B cell (primary cell): ENCODE results near the gene HOXA11. TPM values are rescaled to one million over a fixed set of nuclear protein-coding genes. Genes with fewer than 3 reads are reported as not detected.

ENCODE experiments used
- ATAC-seq: fragments of 200-7000 bp; cut with Tn5 transposase; one replicate; pipeline ENCODE4 v1.10.0; 2021; ENCODE audit warnings: low read depth, mild to moderate bottlenecking, moderate number of reproducible peaks, moderate library complexity
- CTCF ChIA-PET: fragments of 350-600 bp; sonication (Branson Sonifier 250); formaldehyde crosslinking; loops from one replicate; lab custom pipeline; 2021; ENCODE audit warnings: antibody characterized with exemption, inconsistent platforms; lab: Charles Lee
- POLR2A ChIA-PET: fragments of 350-600 bp; sonication (Branson Sonifier 250); formaldehyde crosslinking; loops from one replicate; lab custom pipeline; 2021; ENCODE audit warnings: antibody characterized with exemption; lab: Charles Lee
- DNase-seq: peaks from one replicate; pipeline ENCODE4 v3.0.0; 2013
- H2AFZ ChIP-seq: 2 replicates; pipeline ENCODE4 v1.6.1; 2012; ENCODE audit warnings: mild to moderate bottlenecking, low read depth, low read length; ENCODE audit not compliant: insufficient read depth, poor library complexity, severe bottlenecking
- H3K27ac ChIP-seq, 2 donors: 1 replicate in 1 of 2; 2 replicates in 1 of 2; pipeline ENCODE4 v1.5.1; 2012 to 2013; ENCODE audit warnings: low read length in 2 of 2, mild to moderate bottlenecking in 2 of 2, moderate library complexity in 1 of 2
- H3K27me3 ChIP-seq, 4 experiments: fragments of 200-600 bp in 1 of 4; sonication (generic) in 1 of 4; replicated peaks in 1 of 4; 1 replicate in 2 of 4; 2 replicates in 2 of 4; pipeline versions ENCODE4 v1.6.1 to v1.7.0; 2013 to 2016; ENCODE audit warnings: low read length in 3 of 4, mild to moderate bottlenecking in 2 of 4, mixed read lengths in 1 of 4, moderate library complexity in 1 of 4; ENCODE audit not compliant: insufficient read depth in 4 of 4, control insufficient read depth in 3 of 4; ENCODE audit errors: control extremely low read depth in 1 of 4
- H3K36me3 ChIP-seq, 2 experiments: replicated peaks in 1 of 2; 1 replicate in 1 of 2; 2 replicates in 1 of 2; pipeline versions ENCODE4 v1.6.1 to v1.7.1; 2013; ENCODE audit warnings: low read length in 1 of 2; ENCODE audit not compliant: insufficient read depth in 2 of 2, control insufficient read depth in 1 of 2; ENCODE audit errors: control extremely low read depth in 1 of 2, extremely low read depth in 1 of 2
- H3K4me1 ChIP-seq, 2 donors: fragments of 200-600 bp in 1 of 2; sonication (generic) in 1 of 2; 1 replicate in 1 of 2; 2 replicates in 1 of 2; pipeline versions ENCODE4 v1.5.1 to v1.6.1; 2013 to 2017; ENCODE audit warnings: low read length in 2 of 2; ENCODE audit not compliant: control insufficient read depth in 2 of 2, insufficient read depth in 2 of 2
- H3K4me2 ChIP-seq: replicated peaks from 2 replicates; pipeline ENCODE3; 2012; ENCODE audit warnings: mild to moderate bottlenecking, low read depth, low read length; ENCODE audit not compliant: poor library complexity, severe bottlenecking
- H3K4me3 ChIP-seq, 5 experiments: fragments of 200-600 bp in 1 of 5; sonication (generic) in 1 of 5; 1 replicate in 3 of 5; 2 replicates in 2 of 5; pipeline versions ENCODE4 v1.5.1 to v1.7.0; 2011 to 2016; ENCODE audit warnings: low read length in 4 of 5, mild to moderate bottlenecking in 4 of 5, low read depth in 2 of 5, control low read depth in 1 of 5, moderate library complexity in 1 of 5; ENCODE audit not compliant: insufficient read depth in 1 of 5; ENCODE audit errors: control extremely low read depth in 1 of 5, extremely low read depth in 1 of 5
- H3K79me2 ChIP-seq: fragments of 200-600 bp; sonication (generic); one replicate; pipeline ENCODE4 v1.6.0; 2016; ENCODE audit warnings: low read length; ENCODE audit not compliant: control insufficient read depth, insufficient read depth
- H3K9ac ChIP-seq: fragments of 200-600 bp; sonication (generic); 2 replicates; pipeline ENCODE4 v1.6.1; 2017; ENCODE audit warnings: mild to moderate bottlenecking, low read length, moderate library complexity
- H3K9me3 ChIP-seq, 3 donors: one replicate each; pipeline versions ENCODE4 v1.6.1 to v1.7.1; 2013; ENCODE audit warnings: low read length in 2 of 3; ENCODE audit not compliant: control insufficient read depth in 2 of 3, insufficient read depth in 1 of 3; ENCODE audit errors: control extremely low read depth in 1 of 3
- H4K20me1 ChIP-seq: 2 replicates; pipeline ENCODE4 v1.6.0; 2012; ENCODE audit warnings: mild to moderate bottlenecking, low read length; ENCODE audit not compliant: insufficient read depth, control insufficient read depth, poor library complexity, severe bottlenecking
- H3K27ac Mint-ChIP-seq: one replicate; pipeline ENCODE4 v1.8.0; 2021; ENCODE audit warnings: mixed read lengths
- H3K27me3 Mint-ChIP-seq: one replicate; pipeline ENCODE4 v1.8.0; 2021; ENCODE audit warnings: mixed read lengths
- H3K4me1 Mint-ChIP-seq: one replicate; pipeline ENCODE4 v1.8.0; 2021; ENCODE audit warnings: mixed read lengths
- H3K4me3 Mint-ChIP-seq: one replicate; pipeline ENCODE4 v1.8.0; 2021; ENCODE audit warnings: mixed read lengths
- H3K9me3 Mint-ChIP-seq: one replicate; pipeline ENCODE4 v1.8.0; 2022; ENCODE audit warnings: mixed read lengths; ENCODE audit not compliant: insufficient read depth
- EZH2 ChIP-seq: IDR thresholded peaks from 2 replicates; pipeline ENCODE4 v1.6.1; 2012; ENCODE audit warnings: borderline replicate concordance, low read depth, mild to moderate bottlenecking, moderate library complexity, low read length; ENCODE audit not compliant: insufficient read depth, poor library complexity, severe bottlenecking
- WGBS: methylation state at CpG from one replicate; pipeline ENCODE4 v1.1.5; 2013; ENCODE audit warnings: missing lambda C conversion rate; ENCODE audit not compliant: insufficient coverage; 5-methylcytosine and 5-hydroxymethylcytosine counted together
- intact Hi-C: fragments of 100-400 bp; cut with micrococcal nuclease; formaldehyde crosslinking; loops from one replicate; pipeline ENCODE4 v1.10.0; 2022
- polyA plus RNA-seq: library from polyadenylated mRNA; depleted of rRNA; stranded (reverse); fragments of >200 nt; gene quantifications from 2 replicates; pipeline ENCODE4 v1.2.3, GENCODE V29; 2012
- total RNA-seq, 2 donors: library from RNA; stranded (reverse); fragments of 120-200 nt in 1 of 2; gene quantifications; 1 replicate in 1 of 2; 2 replicates in 1 of 2; pipeline versions ENCODE4 v1.2.3 to v1.2.4, GENCODE V29; 2013 to 2022
- TF ChIP-seq, protein P1 (sequence below): fragments of 200-600 bp; IDR thresholded peaks from one replicate; pipeline ENCODE4 v1.8.0; 2022; ENCODE audit warnings: antibody characterized with exemption, mild to moderate bottlenecking

Gene HOXA11
- total and polyA plus RNA-seq, 2 donors (not counting 1 experiment from before 2014, with no cell fraction given) = not detected

DNA sequence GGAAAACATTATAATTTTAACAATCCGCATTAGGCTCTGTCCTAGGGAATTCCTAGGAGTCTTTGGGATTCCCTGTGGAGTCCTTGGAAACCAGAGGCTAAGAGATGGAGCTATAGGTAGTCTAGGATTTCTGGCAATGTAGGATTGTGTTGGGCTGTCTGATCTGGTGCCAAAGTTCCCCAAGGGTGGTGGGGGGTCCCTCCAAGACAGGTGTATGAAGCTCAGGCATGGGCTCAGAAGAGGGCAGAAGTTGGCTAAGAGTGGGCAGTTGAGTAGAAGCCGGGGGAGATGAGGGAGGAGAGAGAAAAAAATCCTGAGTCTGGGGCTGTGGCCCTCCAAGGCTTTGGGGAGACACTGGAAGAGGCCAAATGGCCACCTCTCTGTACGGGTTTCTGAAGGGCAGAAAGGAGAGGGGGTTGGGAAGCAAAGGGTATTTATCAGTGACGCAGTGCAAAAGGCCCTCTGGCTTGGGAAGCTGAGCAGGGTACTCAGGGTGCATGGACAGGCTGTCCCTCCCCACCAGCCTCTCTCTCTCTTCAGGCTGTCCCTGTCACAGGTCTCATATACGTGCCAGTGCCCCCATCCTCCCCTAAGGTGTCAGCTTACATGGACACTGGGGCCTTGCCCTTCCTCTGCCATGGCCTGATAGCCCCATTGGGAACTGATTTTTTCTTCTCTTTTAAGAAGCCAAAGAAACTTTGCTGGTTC is 38.4 kb downstream of the HOXA11 start:
- Histone ChIP-seq H3K9ac (no peak overlapping the region), H3K9me3 (peaks cover 0 to 73% (median 0%) of the 10 kb centered on the region in 3 donors), H3K27ac (no peak overlapping the region), H3K36me3 (no peaks in the 10 kb centered on the region), H3K4me2 (peak overlapping the region; percentile 69), H3K4me1 (peaks cover 38 to 40% of the 10 kb centered on the region in 2 donors), H2AFZ (no peak overlapping the region), H4K20me1 (no peaks in the 10 kb centered on the region), H3K79me2 (no peaks in the 10 kb centered on the region), H3K27me3 (peaks cover 0 to 89% (median 57%) of the 10 kb centered on the region in 4 experiments), H3K4me3 (no peak overlapping the region)
- CTCF ChIA-PET = interaction anchor here (6.9 kb wide), 1 partner anchor 16 kb away, joined by 52 read pairs; no protein-coding TSS in a partner anchor
- Mint-ChIP-seq H3K27ac (no peak overlapping the region), H3K4me1 (peaks cover 31% of the 10 kb centered on the region), H3K27me3 (peaks cover 61% of the 10 kb centered on the region), H3K4me3 (peak overlapping the region; percentile 80), H3K9me3 (no peaks in the 10 kb centered on the region)
- DNase-seq (peak; percentile 3), ATAC-seq (no peak)
- TF ChIP-seq EZH2 = no peak
- TF ChIP-seq, protein P1, sequence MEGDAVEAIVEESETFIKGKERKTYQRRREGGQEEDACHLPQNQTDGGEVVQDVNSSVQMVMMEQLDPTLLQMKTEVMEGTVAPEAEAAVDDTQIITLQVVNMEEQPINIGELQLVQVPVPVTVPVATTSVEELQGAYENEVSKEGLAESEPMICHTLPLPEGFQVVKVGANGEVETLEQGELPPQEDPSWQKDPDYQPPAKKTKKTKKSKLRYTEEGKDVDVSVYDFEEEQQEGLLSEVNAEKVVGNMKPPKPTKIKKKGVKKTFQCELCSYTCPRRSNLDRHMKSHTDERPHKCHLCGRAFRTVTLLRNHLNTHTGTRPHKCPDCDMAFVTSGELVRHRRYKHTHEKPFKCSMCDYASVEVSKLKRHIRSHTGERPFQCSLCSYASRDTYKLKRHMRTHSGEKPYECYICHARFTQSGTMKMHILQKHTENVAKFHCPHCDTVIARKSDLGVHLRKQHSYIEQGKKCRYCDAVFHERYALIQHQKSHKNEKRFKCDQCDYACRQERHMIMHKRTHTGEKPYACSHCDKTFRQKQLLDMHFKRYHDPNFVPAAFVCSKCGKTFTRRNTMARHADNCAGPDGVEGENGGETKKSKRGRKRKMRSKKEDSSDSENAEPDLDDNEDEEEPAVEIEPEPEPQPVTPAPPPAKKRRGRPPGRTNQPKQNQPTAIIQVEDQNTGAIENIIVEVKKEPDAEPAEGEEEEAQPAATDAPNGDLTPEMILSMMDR = no peak
- intact Hi-C loops = no loop called here
- POLR2A ChIA-PET = no interaction called here
- 91% methylated on average over 3 of the region's 5 CpGs for WGBS

DNA sequence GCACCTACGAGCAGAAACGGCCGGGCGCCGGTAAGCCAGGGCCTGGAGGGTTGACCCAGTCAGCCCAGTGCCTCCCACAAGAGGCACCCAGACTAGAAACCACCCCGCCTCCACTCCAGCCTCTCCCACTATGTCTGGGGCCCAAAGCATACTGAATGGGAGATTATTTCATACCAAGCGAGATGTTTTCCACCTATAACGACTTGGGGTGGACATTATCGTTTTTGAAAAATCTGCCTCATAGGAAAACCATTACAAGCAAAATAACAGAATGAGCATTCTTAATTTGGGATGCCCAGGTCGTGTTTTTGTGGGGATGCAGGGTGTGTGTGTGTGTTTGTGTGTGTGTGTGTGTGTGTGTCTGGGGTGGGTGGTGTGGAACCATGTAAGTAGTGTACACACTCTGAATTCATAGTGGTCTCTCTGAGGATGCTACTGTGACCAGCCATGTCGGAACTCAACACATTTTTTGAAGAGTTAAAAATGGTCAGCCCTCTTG is 39.1 kb downstream of the HOXA11 start:
- no peaks in the 10 kb centered on the region for H3K9me3 Mint-ChIP-seq
- ATAC-seq (no peak), DNase-seq (no peak)
- Histone ChIP-seq H3K36me3 (no peaks in the 10 kb centered on the region), H3K4me3 (no peak overlapping the region), H3K4me1 (peaks cover 31 to 33% of the 10 kb centered on the region in 2 donors), H4K20me1 (no peaks in the 10 kb centered on the region), H3K27me3 (peaks cover 0 to 82% (median 50%) of the 10 kb centered on the region in 4 experiments), H3K79me2 (no peaks in the 10 kb centered on the region), H3K27ac (no peak overlapping the region), H3K9me3 (peaks cover 0 to 66% (median 0%) of the 10 kb centered on the region in 3 donors), H3K9ac (no peak overlapping the region), H2AFZ (no peak overlapping the region), H3K4me2 (no peak overlapping the region)
- intact Hi-C loops = no loop called here
- POLR2A ChIA-PET = no interaction called here
- H3K4me3 Mint-ChIP-seq = no peak overlapping the region
- 100% methylated on average over 5 of the region's 11 CpGs for WGBS
- no peak overlapping the region for H3K27ac Mint-ChIP-seq
- CTCF ChIA-PET = interaction anchor here (0.8 kb wide), 1 partner anchor 17 kb away, joined by 3 read pairs; no protein-coding TSS in a partner anchor
- H3K27me3 Mint-ChIP-seq = peaks cover 60% of the 10 kb centered on the region
- H3K4me1 Mint-ChIP-seq = peaks cover 24% of the 10 kb centered on the region
- TF ChIP-seq EZH2 = no peak
- TF ChIP-seq, protein P1 = no peak
